Astrocyte (in vitro differentiated cells and primary cell): Measurements from ENCODE around the gene NXPE3. TPM values are rescaled to one million over a fixed set of nuclear protein-coding genes. Genes with fewer than 3 reads are reported as not detected.

Experiments
- DNase-seq: peaks from one replicate; pipeline ENCODE4 v3.0.0-alpha.2; 2010; ENCODE audit warnings: low read depth
- FAIRE-seq: peaks from 2 replicates; lab custom pipeline; 2011; peaks lifted over from hg19 to GRCh38; lab: Jason Lieb, UNC
- H2AFZ ChIP-seq: 2 replicates; pipeline ENCODE4 v1.6.0; 2012; ENCODE audit warnings: low read depth, low read length, inconsistent platforms
- H3K27ac ChIP-seq: 2 replicates; pipeline ENCODE4 v1.5.1; 2011; ENCODE audit warnings: low read depth, low read length, inconsistent platforms
- H3K27me3 ChIP-seq: 2 replicates; pipeline ENCODE4 v1.6.0; 2011; ENCODE audit warnings: low read length, inconsistent platforms; ENCODE audit not compliant: insufficient read depth
- H3K36me3 ChIP-seq: 2 replicates; pipeline ENCODE4 v1.5.1; 2011; ENCODE audit warnings: low read length, inconsistent platforms; ENCODE audit not compliant: insufficient read depth
- H3K4me1 ChIP-seq: 2 replicates; pipeline ENCODE4 v1.5.1; 2011; ENCODE audit warnings: low read length, inconsistent platforms; ENCODE audit not compliant: insufficient read depth
- H3K4me2 ChIP-seq: 2 replicates; pipeline ENCODE4 v1.6.0; 2012; ENCODE audit warnings: low read length, inconsistent platforms
- H3K4me3 ChIP-seq: 2 replicates; pipeline ENCODE4 v1.5.1; 2011; ENCODE audit warnings: low read depth, mild to moderate bottlenecking, low read length, inconsistent platforms; ENCODE audit not compliant: insufficient read depth
- H3K79me2 ChIP-seq: 2 replicates; pipeline ENCODE4 v1.6.0; 2012; ENCODE audit warnings: mild to moderate bottlenecking, low read length, inconsistent platforms; ENCODE audit not compliant: insufficient read depth
- H3K9ac ChIP-seq: 2 replicates; pipeline ENCODE4 v1.6.0; 2012; ENCODE audit warnings: mild to moderate bottlenecking, low read length, inconsistent platforms
- H3K9me3 ChIP-seq: 2 replicates; pipeline ENCODE4 v1.5.1; 2012; ENCODE audit warnings: low read depth, mild to moderate bottlenecking, low read length, inconsistent platforms; ENCODE audit not compliant: insufficient read depth
- H4K20me1 ChIP-seq: 2 replicates; pipeline ENCODE4 v1.6.0; 2012; ENCODE audit warnings: low read length, inconsistent platforms; ENCODE audit not compliant: insufficient read depth
- H3K27ac Mint-ChIP-seq: one replicate; pipeline ENCODE4 v1.8.0; 2021; ENCODE audit warnings: mild to moderate bottlenecking, mixed read lengths; ENCODE audit not compliant: unreplicated experiment
- H3K27me3 Mint-ChIP-seq: one replicate; pipeline ENCODE4 v1.8.0; 2021; ENCODE audit warnings: low read depth, mixed read lengths; ENCODE audit not compliant: unreplicated experiment
- H3K36me3 Mint-ChIP-seq: one replicate; pipeline ENCODE4 v1.8.0; 2021; ENCODE audit warnings: low read depth, mixed read lengths; ENCODE audit not compliant: unreplicated experiment
- H3K4me1 Mint-ChIP-seq: one replicate; pipeline ENCODE4 v1.8.0; 2021; ENCODE audit warnings: low read depth, mixed read lengths; ENCODE audit not compliant: unreplicated experiment
- H3K4me3 Mint-ChIP-seq: one replicate; pipeline ENCODE4 v1.8.0; 2021; ENCODE audit warnings: mild to moderate bottlenecking, moderate library complexity, mixed read lengths; ENCODE audit not compliant: unreplicated experiment
- H3K9me3 Mint-ChIP-seq: one replicate; pipeline ENCODE4 v1.8.0; 2021; ENCODE audit warnings: mild to moderate bottlenecking, mixed read lengths; ENCODE audit not compliant: unreplicated experiment
- EZH2 ChIP-seq: IDR thresholded peaks from 2 replicates; pipeline ENCODE4 v1.6.1; 2012; ENCODE audit warnings: mild to moderate bottlenecking, low read length, inconsistent platforms; ENCODE audit not compliant: insufficient read depth
- total RNA-seq: library from RNA; stranded (reverse); gene quantifications from 2 replicates; pipeline ENCODE4 v1.2.1, GENCODE V29; 2021
- TF ChIP-seq, protein P1 (sequence below): IDR thresholded peaks from 2 replicates; pipeline ENCODE4 v1.5.1; 2011; ENCODE audit warnings: low read depth, mild to moderate bottlenecking, inconsistent platforms, low read length, moderate library complexity; ENCODE audit not compliant: insufficient read depth

NXPE3 gene
- total RNA-seq, 1 donor from 2014 or later: 46.4 TPM

- H3K36me3 Mint-ChIP-seq: peaks cover 26% of the 10 kb centered on the region
- peaks cover 44% of the 10 kb centered on the region for H4K20me1 ChIP-seq
Measured at GRCh38 chr3:101848754-101849713, 70.0 kb downstream of the NXPE3 start, which contains the start of gene NFKBIZ. TSS of gene NFKBIZ (plus strand) at chr3:101849514. CDS start at chr3:101849629, 115 bp downstream.

GRCh38 chr3:101849714-101850245, 70.8 kb downstream of the NXPE3 start:
- no peak for DNase-seq
- no peak overlapping the region for H2AFZ ChIP-seq
- Mint-ChIP-seq H3K36me3 (peaks cover 32% of the 10 kb centered on the region), H3K27me3 (no peaks in the 10 kb centered on the region), H3K4me1 (peaks cover 19% of the 10 kb centered on the region), H3K4me3 (peak overlapping the region; percentile 98), H3K9me3 (no peaks in the 10 kb centered on the region), H3K27ac (peak overlapping the region; percentile 91)
- H3K27me3 ChIP-seq: no peaks in the 10 kb centered on the region
- H3K36me3 ChIP-seq: peaks cover 33% of the 10 kb centered on the region
- no peak for FAIRE-seq
- no peaks in the 10 kb centered on the region for H3K9me3 ChIP-seq
- peaks cover 8% of the 10 kb centered on the region for H3K4me1 ChIP-seq
- peak overlapping the region; percentile 96 for H3K9ac ChIP-seq
- H3K4me3 ChIP-seq: peak overlapping the region; percentile 94
- peaks cover 52% of the 10 kb centered on the region for H4K20me1 ChIP-seq
- H3K27ac ChIP-seq: peak overlapping the region; percentile 62
- H3K4me2 ChIP-seq: peak overlapping the region; percentile 89
- no peak for TF ChIP-seq EZH2
- peaks cover 52% of the 10 kb centered on the region for H3K79me2 ChIP-seq

More at GRCh38 chr3:101848754-101849713, 70.0 kb downstream of the NXPE3 start, which contains the start of gene NFKBIZ:
- TF ChIP-seq, protein P1, sequence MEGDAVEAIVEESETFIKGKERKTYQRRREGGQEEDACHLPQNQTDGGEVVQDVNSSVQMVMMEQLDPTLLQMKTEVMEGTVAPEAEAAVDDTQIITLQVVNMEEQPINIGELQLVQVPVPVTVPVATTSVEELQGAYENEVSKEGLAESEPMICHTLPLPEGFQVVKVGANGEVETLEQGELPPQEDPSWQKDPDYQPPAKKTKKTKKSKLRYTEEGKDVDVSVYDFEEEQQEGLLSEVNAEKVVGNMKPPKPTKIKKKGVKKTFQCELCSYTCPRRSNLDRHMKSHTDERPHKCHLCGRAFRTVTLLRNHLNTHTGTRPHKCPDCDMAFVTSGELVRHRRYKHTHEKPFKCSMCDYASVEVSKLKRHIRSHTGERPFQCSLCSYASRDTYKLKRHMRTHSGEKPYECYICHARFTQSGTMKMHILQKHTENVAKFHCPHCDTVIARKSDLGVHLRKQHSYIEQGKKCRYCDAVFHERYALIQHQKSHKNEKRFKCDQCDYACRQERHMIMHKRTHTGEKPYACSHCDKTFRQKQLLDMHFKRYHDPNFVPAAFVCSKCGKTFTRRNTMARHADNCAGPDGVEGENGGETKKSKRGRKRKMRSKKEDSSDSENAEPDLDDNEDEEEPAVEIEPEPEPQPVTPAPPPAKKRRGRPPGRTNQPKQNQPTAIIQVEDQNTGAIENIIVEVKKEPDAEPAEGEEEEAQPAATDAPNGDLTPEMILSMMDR: no peak
- TF ChIP-seq EZH2: no peak
- Histone ChIP-seq H3K79me2 (peaks cover 47% of the 10 kb centered on the region), H3K4me3 (peak within 1 kb of the TSS; percentile 94), H3K27ac (peak within 1 kb of the TSS; percentile 80), H3K36me3 (peaks cover 25% of the 10 kb centered on the region), H3K9me3 (no peaks in the 10 kb centered on the region), H3K4me2 (peak within 1 kb of the TSS; percentile 89), H3K4me1 (peaks cover 8% of the 10 kb centered on the region), H2AFZ (peak within 1 kb of the TSS; percentile 64), H3K9ac (peak within 1 kb of the TSS; percentile 96), H3K27me3 (no peaks in the 10 kb centered on the region)
- FAIRE-seq (no peak), DNase-seq (peak; percentile 84)
- H3K27me3 Mint-ChIP-seq: no peaks in the 10 kb centered on the region
- H3K4me3 Mint-ChIP-seq: peak within 1 kb of the TSS; percentile 98
- no peaks in the 10 kb centered on the region for H3K9me3 Mint-ChIP-seq
- peaks cover 14% of the 10 kb centered on the region for H3K4me1 Mint-ChIP-seq
- H3K27ac Mint-ChIP-seq: peak within 1 kb of the TSS; percentile 91

DNA sequence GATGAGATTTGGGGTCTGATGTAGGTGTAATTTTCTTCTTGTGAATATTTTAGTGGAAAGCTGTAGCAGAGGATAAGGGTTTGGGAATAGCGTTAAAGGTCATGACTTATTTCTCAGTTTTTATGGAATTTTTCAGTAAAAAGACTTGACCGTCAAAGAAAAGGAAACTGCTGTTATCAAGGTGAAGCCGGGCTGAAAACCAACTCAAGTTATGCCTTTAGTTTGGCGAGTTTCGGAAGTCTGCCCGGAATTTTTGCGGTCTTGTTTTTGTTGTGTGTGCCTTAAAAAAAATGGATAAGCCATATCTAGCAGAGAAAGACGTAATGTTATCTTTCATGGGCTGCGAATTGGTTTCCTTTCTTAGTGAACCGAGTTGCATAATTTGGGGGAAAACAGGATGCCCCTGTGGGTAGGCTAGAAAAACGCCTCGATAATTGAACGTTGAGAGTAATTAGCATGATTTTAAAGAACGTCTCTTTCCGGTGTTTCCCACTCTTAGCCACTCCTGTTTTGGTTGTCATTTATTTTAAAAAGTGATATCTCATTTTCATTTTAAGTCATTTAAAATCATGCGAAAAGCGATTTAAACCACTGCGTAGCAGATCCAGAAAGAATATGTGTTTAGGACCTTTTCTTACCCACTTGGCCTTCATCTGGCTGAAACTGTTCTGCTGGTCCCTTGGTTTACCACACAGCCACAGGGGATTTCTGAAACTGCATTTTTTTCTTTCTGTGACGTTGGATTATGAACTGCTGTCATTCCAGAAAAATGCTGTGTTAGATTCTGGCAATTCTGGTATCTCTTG, 71.4 kb downstream of the NXPE3 start:
- Mint-ChIP-seq H3K4me1 (peaks cover 23% of the 10 kb centered on the region), H3K9me3 (no peaks in the 10 kb centered on the region), H3K27ac (peak overlapping the region; percentile 91), H3K36me3 (peaks cover 38% of the 10 kb centered on the region), H3K27me3 (no peaks in the 10 kb centered on the region), H3K4me3 (peak overlapping the region; percentile 98)
- peak overlapping the region; percentile 96 for H3K9ac ChIP-seq
- H3K79me2 ChIP-seq: peaks cover 58% of the 10 kb centered on the region
- peaks cover 8% of the 10 kb centered on the region for H3K4me1 ChIP-seq
- peak overlapping the region; percentile 62 for H3K27ac ChIP-seq
- H3K4me2 ChIP-seq: peak overlapping the region; percentile 89
- H3K36me3 ChIP-seq: peaks cover 39% of the 10 kb centered on the region
- FAIRE-seq (no peak), DNase-seq (peak; percentile 71)
- no peak overlapping the region for H2AFZ ChIP-seq
- H3K27me3 ChIP-seq: no peaks in the 10 kb centered on the region
- peaks cover 57% of the 10 kb centered on the region for H4K20me1 ChIP-seq
- H3K4me3 ChIP-seq: peak overlapping the region; percentile 94
- H3K9me3 ChIP-seq: no peaks in the 10 kb centered on the region
- no peak for TF ChIP-seq EZH2
- TF ChIP-seq, protein P1: no peak
